GM20431 (cell line): ENCODE results near the gene POU2AF3.

Experiments
- in situ Hi-C: fragments of 300-500 bp; cut with MseI, MboI; formaldehyde crosslinking; loops from one replicate; pipeline ENCODE4 v1.15.0; 2020; ENCODE audit warnings: low sequenced_read_pairs; ENCODE audit not compliant: unreplicated experiment

POU2AF3 gene

DNA sequence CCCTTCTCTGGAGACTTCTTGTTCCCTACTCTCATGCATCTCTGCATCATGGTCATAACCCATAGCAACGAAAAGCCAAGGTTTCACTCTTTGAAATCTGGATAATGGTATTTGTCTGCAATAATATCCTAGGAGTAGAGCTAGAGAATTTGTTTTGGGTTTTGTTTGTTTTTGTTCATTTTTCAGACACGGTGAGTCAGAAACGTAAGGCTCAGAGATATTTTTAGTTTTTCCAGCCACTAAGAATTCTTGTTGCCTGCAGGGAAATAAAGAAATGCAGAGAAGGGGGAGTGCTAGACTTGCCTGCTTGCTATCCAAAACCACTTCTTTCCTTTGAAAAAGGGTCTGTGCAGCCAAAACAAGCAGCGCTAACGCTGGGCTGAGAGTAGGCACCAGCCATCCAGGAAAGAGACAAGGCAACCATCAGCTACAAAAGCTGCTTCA lies 26.0 kb downstream of the POU2AF3 start:
- in situ Hi-C loops, result no loop called here

DNA sequence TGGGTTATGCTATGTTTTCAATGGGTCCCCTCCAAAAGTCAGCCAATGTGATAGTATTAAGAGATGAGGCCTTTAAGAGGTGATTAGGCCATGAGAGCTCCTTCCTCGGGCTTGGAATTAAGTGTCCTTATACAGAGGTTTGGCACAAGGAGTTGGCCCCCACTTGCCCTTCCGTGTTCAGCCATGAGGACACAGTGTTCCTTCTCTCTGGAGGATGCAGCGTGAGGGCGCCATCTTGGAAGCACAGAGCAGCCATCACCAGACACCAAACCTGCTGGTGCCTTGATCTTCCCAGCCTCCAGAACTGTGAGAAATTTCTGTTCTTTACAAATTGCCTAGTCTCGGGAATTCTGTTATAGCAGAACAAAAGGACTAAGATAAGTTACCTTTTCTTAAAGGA lies 26.9 kb downstream of the POU2AF3 start:
- in situ Hi-C loops, result no loop called here

GRCh38 chr11:111326824-111327223 lies 28.5 kb downstream of the POU2AF3 start:
- in situ Hi-C loops, result no loop called here

GRCh38 chr11:111327908-111328624 lies 29.7 kb downstream of the POU2AF3 start:
- in situ Hi-C loops, result no loop called here

GRCh38 chr11:111329306-111330204 lies 31.2 kb downstream of the POU2AF3 start:
- in situ Hi-C loops, result no loop called here

- in situ Hi-C loops, result no loop called here
Measured at GRCh38 chr11:111330234-111330893, 32.0 kb downstream of the POU2AF3 start.

DNA sequence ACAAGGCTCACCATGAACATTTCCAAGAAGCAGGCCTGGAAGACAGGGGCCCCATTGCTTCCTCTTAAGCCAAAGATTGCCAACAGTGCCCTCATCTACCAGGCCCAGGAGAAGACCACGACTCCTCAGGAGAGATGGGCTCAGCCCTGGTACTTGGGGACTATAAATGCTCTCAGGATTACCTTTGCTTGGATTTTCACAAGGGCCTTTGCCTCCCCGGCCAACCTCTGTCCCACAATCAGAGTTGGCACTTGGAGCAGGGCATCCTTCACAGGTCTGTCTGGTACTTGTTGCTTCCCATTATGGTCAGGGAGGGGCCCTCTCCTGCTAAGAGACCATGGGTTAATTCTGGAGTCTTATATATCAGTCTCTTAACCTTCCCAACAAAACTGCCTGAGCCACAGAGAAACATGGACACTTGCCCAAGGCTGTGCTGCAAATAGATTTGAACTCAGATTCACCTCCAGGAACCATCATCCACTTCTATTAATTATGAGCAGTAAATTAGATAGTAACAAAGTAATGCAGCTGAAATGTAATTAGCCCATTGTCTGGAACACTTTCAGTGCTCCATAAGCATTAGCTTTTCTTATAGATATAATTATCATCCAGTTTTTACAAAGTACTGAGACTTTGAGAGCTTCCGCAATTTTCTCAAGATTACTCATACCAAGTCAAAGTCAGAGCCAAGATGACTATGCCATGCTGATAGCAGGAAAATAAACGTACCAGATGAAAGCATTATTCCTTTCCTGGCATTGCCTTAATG lies 33.5 kb downstream of the POU2AF3 start:
- in situ Hi-C loops, result no loop called here

GRCh38 chr11:111334532-111335502 lies 36.5 kb downstream of the POU2AF3 start:
- in situ Hi-C loops, result no loop called here

GRCh38 chr11:111335549-111335948 lies 37.2 kb downstream of the POU2AF3 start:
- in situ Hi-C loops, result no loop called here

GRCh38 chr11:111336062-111336461 lies 37.7 kb downstream of the POU2AF3 start:
- in situ Hi-C loops, result no loop called here

GRCh38 chr11:111336582-111337256 lies 38.4 kb downstream of the POU2AF3 start:
- in situ Hi-C loops, result no loop called here

- in situ Hi-C loops, result no loop called here
Measured at GRCh38 chr11:111339758-111340388, 41.5 kb downstream of the POU2AF3 start.

DNA sequence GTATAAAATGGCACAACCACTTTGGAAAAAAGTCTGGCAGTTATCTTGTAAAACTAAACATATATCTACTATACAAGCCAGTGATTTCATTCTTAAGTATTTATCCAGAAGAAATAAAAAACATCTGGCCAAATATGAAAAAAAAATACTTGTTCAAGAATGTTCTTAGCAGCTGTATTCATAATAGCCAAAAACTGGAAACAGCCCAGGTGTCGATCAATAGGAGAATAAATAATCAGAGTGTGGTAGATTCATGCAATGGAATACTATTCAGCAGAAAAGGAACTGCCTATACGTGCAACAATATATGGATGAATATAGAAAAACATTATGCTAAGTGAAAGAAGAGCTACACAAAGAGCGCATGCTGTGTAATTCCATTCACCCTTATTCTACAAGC lies 44.0 kb downstream of the POU2AF3 start:
- in situ Hi-C loops, result no loop called here

DNA sequence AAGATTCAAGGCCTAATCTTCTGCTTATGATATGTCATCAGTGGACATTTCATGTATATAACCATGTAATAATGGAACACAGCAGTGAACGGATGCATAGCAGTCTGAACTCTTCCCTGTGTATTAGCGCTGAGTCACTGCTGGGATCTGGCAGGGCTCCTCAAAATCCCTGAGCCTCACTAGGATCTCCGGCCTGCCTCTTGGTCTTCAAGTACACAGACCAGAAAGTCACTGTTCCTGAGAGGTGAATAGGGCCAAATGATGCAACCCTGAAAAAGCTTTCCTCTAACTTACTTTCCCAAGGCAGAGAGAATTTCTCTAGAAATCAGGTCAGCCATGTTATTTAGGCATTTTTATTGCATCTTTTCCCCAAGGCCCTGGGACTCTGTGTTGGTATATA lies 45.7 kb downstream of the POU2AF3 start:
- in situ Hi-C loops, result no loop called here

DNA sequence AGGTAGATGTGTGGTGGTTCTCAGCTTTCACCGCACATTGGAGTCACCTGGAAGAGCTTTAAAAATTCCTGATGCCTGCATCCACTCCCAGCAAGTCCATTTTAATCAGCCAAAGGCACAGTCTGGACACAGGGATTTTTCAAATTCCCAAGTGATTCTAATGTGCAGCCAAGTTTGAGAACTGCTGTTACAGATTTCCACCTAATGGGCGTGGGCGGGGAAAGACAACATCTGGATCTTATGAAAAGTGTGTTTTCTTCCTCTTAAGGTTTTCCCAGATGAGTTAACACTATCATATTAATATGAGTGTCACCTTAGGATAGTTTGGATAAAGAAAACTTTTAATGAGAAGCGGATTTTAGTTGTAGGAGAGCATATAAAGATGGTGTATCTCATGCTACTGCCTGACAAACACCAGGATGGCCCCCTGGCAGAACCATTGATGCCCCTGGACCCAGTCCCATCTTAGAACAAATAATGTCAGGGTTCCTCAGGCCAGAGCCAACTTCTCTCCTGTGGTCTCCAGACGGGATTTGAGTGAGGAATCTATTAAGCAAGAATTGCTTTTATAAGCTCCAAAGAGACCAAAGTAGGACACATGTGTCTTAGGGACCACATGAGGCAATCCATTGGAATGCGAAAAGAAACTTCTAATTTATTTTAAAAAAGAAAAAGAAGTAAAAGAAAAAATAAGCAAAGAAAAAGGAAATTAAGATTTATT lies 48.8 kb downstream of the POU2AF3 start:
- in situ Hi-C loops, result no loop called here

DNA sequence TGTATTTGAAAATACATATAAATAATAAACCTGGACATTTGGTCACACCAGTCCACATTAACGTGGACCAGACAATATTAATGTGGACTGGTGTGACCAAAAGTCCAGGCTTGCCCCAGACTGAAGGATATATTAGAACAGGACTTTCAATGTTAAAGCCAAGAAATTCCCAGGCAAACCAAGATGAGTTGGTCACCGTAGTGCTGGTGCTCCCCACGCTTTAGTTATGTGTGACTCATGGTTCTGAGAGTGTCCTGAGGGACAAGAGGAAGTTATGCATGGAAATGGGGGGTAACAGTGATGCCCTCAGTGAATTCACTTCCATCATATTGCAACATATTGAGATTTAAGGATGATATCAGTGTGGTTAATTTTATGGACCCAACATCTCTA lies 49.4 kb downstream of the POU2AF3 start:
- in situ Hi-C loops, result no loop called here

- in situ Hi-C loops, result no loop called here
Measured at GRCh38 chr11:111348147-111348546, 49.8 kb downstream of the POU2AF3 start.
